MM.1S (cell line): Measurements from ENCODE around the gene COLEC12.

Experiments used
- DNase-seq: peaks from one replicate; pipeline ENCODE4 v3.0.0-alpha.2; 2015
- H2AFZ ChIP-seq: fragments of 300-600 bp; sonication (generic); 2 replicates; pipeline ENCODE4 v1.6.0; 2016; ENCODE audit warnings: antibody characterized with exemption, low read length
- H3F3A ChIP-seq: fragments of 300-600 bp; sonication (generic); 2 replicates; pipeline ENCODE4 v1.6.1; 2016; ENCODE audit warnings: mild to moderate bottlenecking, antibody characterized with exemption, low read length, moderate library complexity, mixed read lengths; ENCODE audit not compliant: insufficient read depth
- H3K27ac ChIP-seq: fragments of 300-600 bp; sonication (generic); 2 replicates; pipeline ENCODE4 v1.5.1; 2016; ENCODE audit warnings: mild to moderate bottlenecking, low read length
- H3K27me3 ChIP-seq: fragments of 300-600 bp; sonication (generic); replicated peaks from 2 replicates; pipeline ENCODE4 v1.6.0; 2016; ENCODE audit warnings: low read length; ENCODE audit not compliant: insufficient read depth
- H3K36me3 ChIP-seq: fragments of 300-600 bp; sonication (generic); replicated peaks from 2 replicates; pipeline ENCODE4 v1.6.1; 2016; ENCODE audit warnings: mild to moderate bottlenecking, low read length, mixed read lengths; ENCODE audit not compliant: insufficient read depth
- H3K4me1 ChIP-seq: fragments of 300-600 bp; sonication (generic); 2 replicates; pipeline ENCODE4 v1.6.1; 2016; ENCODE audit warnings: low read length, mixed read lengths
- H3K4me2 ChIP-seq: fragments of 300-600 bp; sonication (generic); 2 replicates; pipeline ENCODE4 v1.6.0; 2016; ENCODE audit warnings: low read depth, low read length
- H3K4me3 ChIP-seq: fragments of 300-600 bp; sonication (generic); 2 replicates; pipeline ENCODE4 v1.5.1; 2016; ENCODE audit warnings: low read length, mixed read lengths
- H3K79me2 ChIP-seq: fragments of 300-600 bp; sonication (generic); 2 replicates; pipeline ENCODE4 v1.6.1; 2016; ENCODE audit warnings: mixed run types, low read length, mixed read lengths
- H3K9ac ChIP-seq: fragments of 300-600 bp; sonication (generic); 2 replicates; pipeline ENCODE4 v1.6.1; 2016; ENCODE audit warnings: low read length, mixed read lengths
- H3K9me2 ChIP-seq: fragments of 300-600 bp; sonication (generic); replicated peaks from 2 replicates; pipeline ENCODE4 v1.6.1; 2016; ENCODE audit warnings: mild to moderate bottlenecking, low read length, mixed read lengths; ENCODE audit not compliant: insufficient read depth
- H3K9me3 ChIP-seq: fragments of 300-600 bp; sonication (generic); replicated peaks from 2 replicates; pipeline ENCODE4 v1.6.1; 2016; ENCODE audit warnings: mild to moderate bottlenecking, low read length, mixed read lengths; ENCODE audit not compliant: insufficient read depth
- H4K20me1 ChIP-seq: fragments of 300-600 bp; sonication (generic); 2 replicates; pipeline ENCODE4 v1.6.1; 2016; ENCODE audit warnings: mild to moderate bottlenecking, low read length, moderate library complexity, mixed read lengths; ENCODE audit not compliant: insufficient read depth
- CTCF ChIP-seq: fragments of 300-600 bp; sonication (generic); IDR thresholded peaks from 2 replicates; pipeline ENCODE4 v1.5.1; 2016; ENCODE audit warnings: antibody characterized with exemption, low read length, mixed read lengths
- EZH2 ChIP-seq: fragments of 300-600 bp; sonication (generic); optimal IDR thresholded peaks from 2 replicates; pipeline ENCODE3; 2017; ENCODE audit warnings: low read depth, mild to moderate bottlenecking, antibody characterized with exemption, low read length, mixed read lengths
- EZH2phosphoT487 ChIP-seq: fragments of 300-600 bp; sonication (generic); IDR thresholded peaks from 2 replicates; pipeline ENCODE4 v1.6.1; 2018; ENCODE audit warnings: antibody characterized with exemption, low read length

COLEC12 gene

DNA sequence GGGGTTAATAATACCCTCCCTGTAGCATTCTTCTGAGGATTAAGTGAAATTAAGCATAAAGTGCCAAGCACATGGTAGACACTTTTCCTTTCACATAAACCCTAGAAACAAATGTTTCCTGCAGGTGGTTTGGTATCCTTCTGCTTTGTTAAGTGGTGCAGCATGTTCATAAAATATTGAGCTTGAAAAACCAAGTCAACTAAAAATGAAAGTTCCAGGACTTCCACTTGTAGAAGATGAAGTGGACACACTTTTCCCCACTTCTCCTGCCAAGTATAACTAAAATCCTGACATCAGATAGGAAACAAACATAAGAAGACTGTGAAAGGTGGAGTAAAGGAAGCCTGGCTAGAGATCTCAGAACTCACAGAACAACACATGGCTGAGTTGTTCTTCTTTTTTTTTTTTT, 90.5 kb downstream of the COLEC12 start:
- no peak overlapping the region for H2AFZ ChIP-seq
- no peak overlapping the region for H3K4me2 ChIP-seq
- no peak overlapping the region for H3K9ac ChIP-seq
- no peaks in the 10 kb centered on the region for H3K27me3 ChIP-seq
- no peaks in the 10 kb centered on the region for H4K20me1 ChIP-seq
- H3K36me3 ChIP-seq = no peaks in the 10 kb centered on the region
- no peak overlapping the region for H3K4me3 ChIP-seq
- H3K9me3 ChIP-seq = no peaks in the 10 kb centered on the region
- H3F3A ChIP-seq = no peaks in the 10 kb centered on the region
- TF ChIP-seq EZH2phosphoT487 (no peak), CTCF (no peak), EZH2 (no peak)
- H3K27ac ChIP-seq = no peak overlapping the region
- H3K79me2 ChIP-seq = no peaks in the 10 kb centered on the region
- no peaks in the 10 kb centered on the region for H3K9me2 ChIP-seq
- no peak for DNase-seq
- H3K4me1 ChIP-seq = no peaks in the 10 kb centered on the region

GRCh38 chr18:408367-408766, 92.1 kb downstream of the COLEC12 start:
- no peaks in the 10 kb centered on the region for H3K4me1 ChIP-seq
- no peaks in the 10 kb centered on the region for H3K36me3 ChIP-seq

DNA sequence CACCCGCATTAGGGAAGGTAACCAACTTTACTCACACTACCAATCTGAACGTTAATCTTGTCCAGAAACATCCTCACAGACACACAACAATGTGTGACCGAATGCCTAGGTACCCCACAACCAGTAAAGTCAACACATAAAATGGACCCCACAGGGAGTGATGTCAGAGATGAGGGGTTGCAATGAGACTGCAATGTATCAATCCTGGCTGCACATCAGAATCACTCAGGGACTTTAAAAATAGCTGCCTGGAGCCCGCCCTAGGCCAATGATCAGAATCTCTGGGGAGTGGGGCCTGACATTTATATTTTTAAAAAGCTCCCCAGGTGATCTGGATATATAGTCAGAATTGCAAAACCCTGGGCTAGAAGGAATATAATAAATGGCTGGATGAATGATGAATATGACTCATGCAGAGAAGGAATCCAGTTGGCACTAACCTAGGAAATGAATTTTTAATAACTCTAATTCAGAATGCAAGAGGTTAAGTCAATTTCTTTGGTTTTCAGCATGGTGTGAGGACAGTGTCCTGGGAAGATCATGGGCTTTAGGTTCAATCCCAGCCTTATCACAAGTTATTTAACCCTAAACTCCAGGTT, 92.8 kb downstream of the COLEC12 start:
- H3K9ac ChIP-seq = no peak overlapping the region
- no peaks in the 10 kb centered on the region for H3K36me3 ChIP-seq
- no peak overlapping the region for H3K4me3 ChIP-seq
- no peaks in the 10 kb centered on the region for H3F3A ChIP-seq
- no peak overlapping the region for H2AFZ ChIP-seq
- no peaks in the 10 kb centered on the region for H4K20me1 ChIP-seq
- no peak overlapping the region for H3K27ac ChIP-seq
- H3K27me3 ChIP-seq = no peaks in the 10 kb centered on the region
- H3K79me2 ChIP-seq = no peaks in the 10 kb centered on the region
- H3K9me3 ChIP-seq = no peaks in the 10 kb centered on the region
- H3K9me2 ChIP-seq = no peaks in the 10 kb centered on the region
- DNase-seq = no peak
- no peaks in the 10 kb centered on the region for H3K4me1 ChIP-seq
- TF ChIP-seq CTCF (no peak), EZH2phosphoT487 (no peak), EZH2 (no peak)
- H3K4me2 ChIP-seq = no peak overlapping the region

More at GRCh38 chr18:408367-408766, 92.1 kb downstream of the COLEC12 start:
- H3K79me2 ChIP-seq = no peaks in the 10 kb centered on the region
- no peaks in the 10 kb centered on the region for H3K9me3 ChIP-seq
- H3K27me3 ChIP-seq = no peaks in the 10 kb centered on the region
- no peak overlapping the region for H3K4me3 ChIP-seq
- DNase-seq = no peak
- no peak overlapping the region for H3K4me2 ChIP-seq
- H3K27ac ChIP-seq = no peak overlapping the region
- H3F3A ChIP-seq = no peaks in the 10 kb centered on the region
- no peak overlapping the region for H2AFZ ChIP-seq
- H4K20me1 ChIP-seq = no peaks in the 10 kb centered on the region
- no peak overlapping the region for H3K9ac ChIP-seq
- no peaks in the 10 kb centered on the region for H3K9me2 ChIP-seq
- TF ChIP-seq CTCF (no peak), EZH2 (no peak), EZH2phosphoT487 (no peak)
